HG03457 (cell line): ENCODE data around the gene VPS25.

Experiments
- ATAC-seq: cut with Tn5 transposase; IDR thresholded peaks from one replicate; pipeline ENCODE4 v1.9.1; 2021; ENCODE audit warnings: moderate number of reproducible peaks; ENCODE audit not compliant: unreplicated experiment

VPS25 gene

DNA sequence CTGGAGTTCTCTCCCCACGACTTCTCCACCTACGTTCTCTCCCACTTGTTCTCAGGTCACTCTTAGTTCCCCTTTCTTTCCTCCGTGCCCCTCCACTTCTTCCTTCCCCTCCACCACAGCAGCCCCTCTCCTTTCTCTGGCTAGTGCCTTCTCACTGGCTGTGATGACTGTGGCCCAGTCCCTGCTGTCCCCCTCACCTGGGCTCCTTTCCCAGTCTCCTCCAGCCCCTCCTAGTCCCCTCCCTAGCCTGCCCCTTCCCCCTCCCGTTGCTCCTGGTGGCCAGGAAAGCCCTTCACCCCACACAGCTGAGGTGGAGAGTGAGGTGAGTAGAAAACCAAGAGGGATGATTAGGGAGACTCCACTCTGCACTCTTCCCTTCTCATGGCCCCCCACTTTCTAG, 21.8 kb downstream of the VPS25 start:
- ATAC-seq = no peak

DNA sequence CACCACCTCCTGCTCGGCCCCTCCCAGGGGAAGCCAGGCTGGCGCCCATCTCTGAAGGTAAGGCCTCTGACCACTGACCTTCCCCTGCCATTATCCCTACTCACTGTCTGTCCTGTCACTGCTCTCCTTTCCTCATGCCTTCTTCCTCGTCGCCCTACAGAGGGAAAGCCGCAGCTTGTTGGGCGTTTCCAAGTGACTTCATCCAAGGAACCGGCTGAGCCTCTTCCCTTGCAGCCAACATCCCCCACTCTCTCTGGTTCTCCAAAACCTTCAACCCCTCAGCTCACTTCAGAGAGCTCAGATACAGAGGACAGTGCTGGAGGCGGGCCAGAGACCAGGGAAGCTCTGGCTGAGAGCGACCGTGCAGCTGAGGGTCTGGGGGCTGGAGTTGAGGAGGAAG, 22.2 kb downstream of the VPS25 start:
- no peak for ATAC-seq

DNA sequence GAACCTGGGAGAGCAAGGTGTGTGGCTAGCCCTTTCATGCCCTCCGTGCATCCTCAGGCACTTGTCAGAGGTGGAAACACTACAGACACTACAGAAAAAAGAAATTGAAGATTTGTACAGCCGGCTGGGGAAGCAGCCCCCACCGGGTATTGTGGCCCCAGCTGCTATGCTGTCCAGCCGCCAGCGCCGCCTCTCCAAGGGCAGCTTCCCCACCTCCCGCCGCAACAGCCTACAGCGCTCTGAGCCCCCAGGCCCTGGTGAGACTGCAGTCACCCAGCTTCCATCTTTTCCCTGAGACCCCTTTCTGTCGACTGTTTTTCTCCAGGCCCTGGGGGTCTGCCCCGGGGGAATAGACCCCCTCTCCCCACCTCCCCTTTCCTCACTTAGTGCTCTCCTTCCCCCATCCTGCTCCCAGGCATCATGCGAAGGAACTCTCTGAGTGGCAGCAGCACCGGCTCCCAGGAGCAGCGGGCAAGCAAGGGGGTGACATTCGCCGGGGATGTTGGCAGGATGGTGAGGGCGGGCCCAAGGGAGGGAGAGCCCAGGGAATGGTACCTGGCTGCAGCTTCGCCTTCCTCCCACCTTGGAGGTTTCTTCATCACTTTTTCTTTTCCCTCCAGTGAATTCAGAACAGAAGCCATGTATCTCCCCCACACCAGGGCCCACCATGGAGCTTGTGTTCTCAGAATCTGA, 23.0 kb downstream of the VPS25 start:
- no peak for ATAC-seq

DNA sequence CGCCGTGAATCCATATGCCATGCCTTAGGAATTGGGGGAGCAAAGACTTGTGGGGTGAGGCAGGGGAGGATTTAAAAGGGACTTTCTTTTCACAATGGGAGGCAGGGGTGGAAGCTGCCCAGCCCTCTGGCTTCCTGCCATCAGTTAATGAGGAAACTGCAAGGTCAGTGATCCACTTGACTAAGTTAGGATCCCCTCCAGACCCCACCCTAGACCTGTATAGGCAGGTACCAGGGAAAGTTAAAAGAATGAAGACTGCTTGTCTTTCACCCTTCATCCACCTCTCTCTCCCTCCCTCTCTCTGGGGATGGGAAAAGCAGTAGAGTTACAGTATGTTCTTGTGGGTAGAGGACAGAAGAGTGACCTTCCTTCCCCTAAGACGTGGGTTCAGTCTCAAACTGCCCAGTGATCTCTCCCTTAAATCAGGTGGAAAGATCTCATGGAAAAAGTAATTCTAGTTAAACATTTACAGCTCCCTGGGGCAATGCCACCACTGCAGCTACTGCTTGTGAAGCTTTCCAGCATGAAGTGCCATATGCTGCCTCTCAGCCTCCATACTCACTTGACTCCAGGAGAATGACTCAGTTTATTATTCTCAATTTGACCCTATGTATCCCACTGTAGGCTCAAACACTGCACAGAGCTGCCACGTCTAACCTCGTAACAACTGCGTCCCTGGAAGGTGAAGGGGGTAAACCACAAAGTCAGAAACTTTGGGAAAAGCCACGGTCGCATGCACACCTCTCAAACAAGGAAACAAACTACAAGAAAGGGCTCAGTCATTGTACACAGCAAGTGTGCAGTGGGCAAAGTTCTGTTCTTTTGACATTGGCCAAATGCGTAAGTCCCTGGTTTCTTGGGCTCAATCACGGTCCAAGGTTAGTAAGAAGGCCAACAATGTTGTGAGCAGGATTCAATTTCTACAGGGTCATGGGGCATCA, 24.1 kb downstream of the VPS25 start:
- no peak for ATAC-seq

DNA sequence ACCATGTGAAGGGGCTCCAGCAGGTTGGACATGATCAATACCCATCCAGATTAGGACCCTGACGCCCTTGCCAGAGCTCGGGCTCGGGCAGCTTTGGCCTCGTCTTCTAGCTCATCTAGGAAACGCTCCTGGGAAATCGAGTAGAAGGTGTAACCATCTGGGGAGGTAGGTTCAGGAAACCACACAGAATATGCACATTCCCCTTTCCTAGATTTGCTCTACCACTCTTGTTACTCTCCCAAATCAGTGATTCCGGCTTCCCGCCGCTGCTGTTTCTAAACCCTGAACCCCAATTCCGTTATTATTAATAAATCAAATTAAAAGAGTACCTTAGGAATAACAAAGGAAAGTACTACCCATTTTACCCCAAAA, 24.7 kb downstream of the VPS25 start:
- ATAC-seq = no peak

DNA sequence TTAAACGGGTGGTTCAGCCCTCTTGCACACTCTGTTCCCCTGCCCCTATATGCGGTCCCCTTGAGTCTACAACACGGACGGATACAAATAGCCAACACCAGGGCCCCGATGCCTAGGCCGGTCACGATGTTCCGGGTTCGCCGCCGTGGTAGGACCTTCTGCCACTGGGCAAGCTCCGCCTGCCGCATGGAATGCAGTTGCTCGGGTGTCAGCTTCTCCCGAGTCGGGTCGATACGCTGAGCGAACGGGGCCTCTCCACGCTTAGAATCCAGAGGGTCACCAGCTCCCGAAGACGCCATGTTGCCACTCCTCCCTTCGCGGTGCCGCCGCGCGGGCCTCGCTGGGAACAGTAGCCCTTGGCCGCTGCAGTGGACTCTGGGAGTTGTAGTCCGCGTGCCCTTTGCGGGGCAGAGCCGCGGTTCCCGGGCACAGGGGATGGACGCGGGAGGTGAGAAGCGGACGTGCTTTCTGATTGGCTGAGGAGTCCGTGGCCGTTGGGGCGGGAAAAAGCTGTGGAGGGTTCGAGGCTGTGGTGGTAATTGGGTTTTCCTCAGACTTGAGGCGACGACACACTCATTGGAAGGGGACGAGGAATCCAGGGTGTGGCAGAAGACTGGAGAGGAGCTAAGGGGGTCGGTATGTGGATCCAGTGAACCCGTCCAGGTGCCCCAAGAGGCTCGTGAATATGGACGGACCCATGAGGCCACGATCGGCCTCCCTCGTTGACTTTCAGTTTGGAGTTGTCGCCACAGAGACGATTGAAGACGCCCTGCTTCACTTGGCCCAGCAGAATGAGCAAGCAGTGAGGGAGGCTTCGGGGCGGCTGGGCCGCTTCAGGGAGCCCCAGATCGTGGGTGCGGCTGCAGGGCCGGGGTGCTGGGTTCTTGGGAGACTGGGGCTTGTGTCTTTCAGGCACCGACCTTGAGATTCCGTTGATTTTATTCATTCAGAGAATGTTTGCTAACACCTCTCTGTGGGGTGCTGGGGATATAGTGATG, 25.4 kb downstream of the VPS25 start, which contains the start of the genes CNTD1 and COA3:
Gene CNTD1 (plus strand): TSS at position 479 of the 998 bp plus-strand sequence. CDS start 207 bp downstream, at position 686.
Gene COA3 (minus strand): TSS at position 322 of the 998 bp plus-strand sequence. CDS start 23 bp downstream, at position 299.
- no peak for ATAC-seq

DNA sequence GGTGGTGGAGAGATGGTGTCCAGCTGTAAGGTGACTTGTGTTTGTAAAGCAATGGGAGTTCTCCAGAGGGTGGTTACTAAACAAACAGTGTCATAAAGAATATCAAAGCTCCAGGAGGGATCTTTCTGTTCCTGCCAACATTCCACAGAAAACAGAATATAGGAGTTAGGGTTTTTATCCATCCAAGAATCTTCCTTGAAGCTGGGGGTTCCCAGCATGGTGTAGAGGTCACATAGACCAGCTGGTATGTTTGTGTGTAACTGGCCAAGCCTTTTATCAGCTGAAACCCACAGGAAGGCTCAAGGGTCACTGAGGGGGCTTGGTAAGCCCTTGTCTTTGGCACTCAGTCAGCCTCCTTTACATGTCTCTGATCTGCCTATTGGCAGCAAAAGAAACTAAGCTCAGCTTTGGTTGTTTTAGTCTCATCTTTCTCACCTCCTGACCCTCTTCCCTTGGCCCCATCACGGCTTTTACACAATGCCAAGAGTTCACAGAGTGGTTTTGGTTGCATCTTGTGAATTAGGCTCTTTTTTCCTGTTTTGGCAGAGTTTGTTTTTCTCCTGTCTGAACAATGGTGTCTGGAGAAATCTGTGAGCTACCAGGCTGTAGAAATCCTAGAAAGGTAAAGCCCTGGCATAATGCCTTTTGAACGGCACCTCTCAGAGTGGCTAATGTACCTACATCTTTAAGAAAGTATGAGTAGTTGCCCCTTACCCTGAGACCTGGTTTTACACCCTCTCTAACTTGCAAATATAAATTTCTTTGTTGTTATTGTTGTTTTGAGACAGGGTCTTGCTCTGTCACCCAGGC, 30.0 kb downstream of the VPS25 start:
- ATAC-seq = no peak

DNA sequence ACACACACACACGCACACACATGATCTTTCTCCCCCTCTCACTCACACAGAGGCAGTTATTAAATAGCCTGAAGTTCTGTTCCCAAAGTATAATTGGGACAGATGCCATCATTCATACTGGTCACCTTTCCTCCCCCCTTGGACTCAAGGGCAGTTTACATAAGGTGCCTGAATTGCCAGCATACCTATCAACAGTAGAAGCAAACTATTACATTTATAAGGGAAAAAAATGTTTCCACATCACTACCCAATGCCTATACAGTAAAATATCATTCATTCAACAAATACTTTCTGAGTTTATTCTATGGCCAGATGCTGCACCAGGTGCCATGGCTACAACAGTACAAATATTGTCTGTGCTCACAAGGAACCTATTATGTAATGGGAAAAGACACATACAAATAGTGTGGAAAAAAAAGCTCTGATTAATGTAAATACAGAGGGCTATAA, 31.7 kb downstream of the VPS25 start:
- no peak for ATAC-seq

DNA sequence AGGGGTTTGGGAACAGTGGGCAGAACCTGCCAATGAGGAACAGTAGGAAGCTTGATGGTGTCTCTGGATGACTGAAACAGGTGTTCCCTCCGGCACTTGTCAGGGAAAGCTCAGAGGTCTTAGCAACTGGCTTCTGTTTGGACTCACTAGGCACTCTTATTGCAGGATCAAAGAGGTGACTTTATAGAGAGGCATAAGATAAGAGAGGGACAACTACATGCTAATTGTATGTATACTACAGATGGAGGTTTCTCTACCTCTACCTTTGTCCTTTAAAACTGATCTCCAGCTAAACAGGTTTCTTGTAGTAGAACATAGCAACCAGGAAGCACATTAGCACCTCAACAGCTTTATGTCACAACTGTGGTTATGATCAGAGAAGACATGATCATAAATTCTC, 33.0 kb downstream of the VPS25 start:
- ATAC-seq = no peak

DNA sequence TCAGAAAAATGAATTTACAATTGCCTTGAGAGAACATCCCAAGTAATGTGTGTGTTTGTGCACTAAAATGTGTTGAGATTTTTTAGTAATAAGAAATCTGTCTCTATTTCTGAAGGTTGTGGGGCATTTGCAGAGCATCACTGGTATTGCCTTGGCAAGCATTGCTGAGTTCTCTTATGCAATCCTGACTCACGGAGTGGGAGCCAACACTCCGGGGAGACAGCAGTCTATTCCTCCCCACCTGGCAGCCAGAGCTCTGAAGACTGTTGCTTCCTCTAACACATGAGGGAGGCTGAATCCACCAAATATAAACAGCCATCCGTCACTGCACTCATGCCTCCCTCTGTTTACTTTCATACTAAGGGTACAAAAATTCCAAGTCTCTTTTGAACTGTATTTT, 36.0 kb downstream of the VPS25 start:
- no peak for ATAC-seq

DNA sequence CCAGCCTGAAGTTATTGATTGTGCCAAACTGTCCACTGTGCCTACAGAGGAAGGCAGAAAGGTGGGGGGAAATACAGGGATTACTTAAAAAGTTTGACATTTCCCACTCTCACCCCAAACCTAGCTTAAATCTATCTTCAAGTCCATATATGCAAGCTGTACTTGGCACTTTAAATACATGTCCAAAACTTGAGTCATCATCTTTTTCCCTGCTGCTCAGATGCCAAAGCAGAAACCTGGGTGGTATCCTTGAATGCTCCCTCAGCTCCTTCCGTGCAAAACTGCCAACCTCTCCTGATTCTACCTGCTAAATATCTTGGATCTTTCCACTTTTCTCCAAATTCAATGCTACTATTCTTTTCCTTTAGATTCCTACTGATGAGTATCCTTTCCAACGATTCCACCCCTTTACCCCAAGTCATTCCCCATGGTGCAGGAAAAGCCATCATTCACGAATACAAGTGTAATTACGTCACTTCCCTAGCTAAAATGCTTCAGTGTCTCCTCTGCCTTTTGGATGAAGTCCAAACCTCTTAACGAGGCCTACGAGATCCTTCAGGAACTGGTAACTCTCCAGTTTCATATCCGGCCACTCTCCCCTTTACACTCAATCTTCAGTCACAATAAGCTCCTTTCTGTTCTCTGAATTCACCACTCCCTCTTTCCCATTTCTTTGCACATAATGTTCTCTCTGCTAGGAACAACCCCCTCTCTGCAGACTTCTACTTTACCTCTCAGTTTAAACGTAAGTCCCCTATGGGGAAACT, 41.6 kb downstream of the VPS25 start:
- ATAC-seq = no peak

DNA sequence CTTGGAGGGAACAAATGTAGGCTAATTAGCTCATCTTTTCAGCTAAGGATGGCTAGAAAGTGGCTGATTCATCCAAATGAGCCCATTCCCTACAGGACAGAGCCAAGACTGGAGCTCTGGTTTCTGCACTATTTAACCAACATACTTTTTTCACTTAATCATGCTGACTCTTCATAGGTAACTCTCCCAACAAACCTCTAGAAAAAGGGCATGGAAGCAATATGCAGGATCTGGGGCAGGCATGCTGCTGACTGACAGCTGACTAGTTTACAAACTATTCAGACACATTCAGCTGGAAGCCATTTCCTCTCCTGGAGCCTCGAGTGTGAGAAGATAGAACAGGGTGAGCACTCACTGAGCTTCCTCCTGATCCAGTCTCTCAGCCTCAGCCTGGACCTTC, 44.6 kb downstream of the VPS25 start:
- no peak for ATAC-seq

DNA sequence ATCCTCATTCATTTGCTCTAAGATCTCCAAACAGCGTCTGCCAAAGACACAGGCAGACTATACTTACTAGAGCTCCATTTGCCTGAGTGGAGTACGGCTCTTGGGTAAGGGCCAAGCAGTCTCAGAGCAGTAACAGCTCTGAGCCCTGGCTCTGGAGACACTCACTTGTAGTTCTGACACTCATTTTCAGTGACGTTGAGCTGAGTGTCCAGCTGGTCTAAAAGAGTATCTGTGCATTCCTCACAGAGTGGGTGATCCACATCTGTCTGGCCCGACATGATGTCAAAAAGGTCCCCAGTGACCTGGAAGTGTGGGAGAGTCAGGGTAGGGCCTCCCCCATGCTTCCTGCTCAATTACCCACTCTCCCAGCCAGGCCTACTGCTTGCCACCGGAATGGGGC, 45.1 kb downstream of the VPS25 start:
- ATAC-seq = no peak

DNA sequence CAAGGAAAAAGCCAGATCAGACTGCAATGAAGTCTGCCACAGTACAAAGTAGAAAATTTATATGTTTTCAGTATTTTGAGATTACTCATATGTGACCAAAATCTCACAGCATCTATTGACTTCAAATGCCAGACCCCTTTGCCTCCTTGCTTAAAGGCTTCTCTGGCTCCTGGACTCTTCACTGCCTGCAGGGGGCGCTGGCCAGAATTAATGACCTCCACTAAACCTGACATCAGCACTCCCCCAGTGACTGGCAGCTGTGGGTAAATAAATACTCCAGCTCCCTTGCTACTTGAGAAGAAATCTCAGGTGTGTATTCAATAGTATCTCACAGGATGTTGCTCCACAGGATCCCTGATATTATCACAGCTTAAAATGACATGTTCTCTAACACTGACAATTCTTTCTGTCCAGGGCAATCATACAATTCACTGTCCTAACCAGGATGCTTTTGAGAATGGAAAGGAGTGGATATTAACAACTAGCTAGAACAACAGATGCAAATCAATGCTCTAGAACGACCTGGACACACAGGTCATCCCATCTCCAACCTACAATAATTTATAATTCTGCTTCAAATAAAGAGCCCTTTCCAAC, 46.8 kb downstream of the VPS25 start:
- no peak for ATAC-seq

DNA sequence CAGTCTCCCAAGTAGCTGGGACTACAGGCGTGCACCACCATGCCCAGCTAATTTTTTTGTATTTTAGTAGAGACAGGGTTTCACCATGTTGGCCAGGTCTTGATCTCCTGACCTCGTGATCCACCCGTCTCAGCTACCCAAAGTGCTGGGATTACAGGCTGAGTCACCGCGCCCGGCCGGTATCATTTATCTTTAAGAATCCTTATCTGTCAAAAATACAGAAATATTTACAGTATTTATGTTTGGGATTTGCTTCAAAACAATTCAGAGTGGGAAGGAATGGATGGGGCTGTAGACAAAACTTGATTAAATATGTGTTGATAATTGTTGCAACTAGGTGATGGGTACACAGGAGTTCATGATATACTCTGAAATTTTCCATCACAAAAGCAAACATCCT, 47.9 kb downstream of the VPS25 start:
- ATAC-seq = no peak

DNA sequence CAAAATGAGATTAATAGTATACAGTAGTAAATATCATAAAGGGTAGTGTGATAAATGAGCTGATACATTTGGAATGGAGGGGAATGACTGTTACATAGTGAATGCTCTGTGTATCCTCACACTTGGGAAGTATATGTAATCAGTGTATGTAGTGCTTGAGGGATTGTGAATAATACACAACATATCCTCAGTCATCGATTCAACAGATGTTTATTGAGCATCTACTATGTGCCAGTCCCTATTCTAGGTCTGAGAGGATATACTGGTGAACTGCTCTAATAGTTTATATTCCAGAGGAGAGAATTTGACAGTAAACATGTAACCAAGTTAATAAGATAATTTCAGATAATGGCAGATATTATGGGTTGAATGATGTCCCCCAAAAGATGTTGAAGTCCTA, 54.2 kb downstream of the VPS25 start:
- ATAC-seq = no peak
